PC-3 (cell line): Measurements from ENCODE around the gene SHOX. TPM values are rescaled to one million over a fixed set of nuclear protein-coding genes. Genes with fewer than 3 reads are reported as not detected.

Source experiments
- ATAC-seq: fragments of 200-7000 bp; cut with Tn5 transposase; 2 replicates; pipeline ENCODE4 v1.9.1; 2020; ENCODE audit warnings: mild to moderate bottlenecking, moderate library complexity
- BruUV-seq: library from RNA; stranded (reverse); fragments of 400-500 nt; replicated peaks from 2 replicates; lab custom pipeline; 2021; lab: Mats Ljungman, UMichigan
- CTCF ChIA-PET: fragments of 300-600 bp; sonication (Branson Sonifier 250); formaldehyde crosslinking; loops from one replicate; lab custom pipeline; 2022; ENCODE audit warnings: antibody characterized with exemption; lab: Charles Lee
- POLR2A ChIA-PET: fragments of 300-600 bp; sonication (Branson Sonifier 250); formaldehyde crosslinking; loops from one replicate; lab custom pipeline; 2022; ENCODE audit warnings: antibody characterized with exemption; ENCODE audit not compliant: unreplicated experiment; lab: Charles Lee
- DNase-seq: peaks from one replicate; pipeline ENCODE4 v3.0.0-alpha.2; 2015
- H2AFZ ChIP-seq: fragments of 300-600 bp; sonication (generic); 2 replicates; pipeline ENCODE4 v1.6.0; 2016; ENCODE audit warnings: antibody characterized with exemption, low read length
- H3F3A ChIP-seq: fragments of 300-600 bp; sonication (generic); one replicate; pipeline ENCODE4 v1.6.0; 2017; ENCODE audit warnings: antibody characterized with exemption, low read length, control low read depth, mild to moderate bottlenecking; ENCODE audit not compliant: unreplicated experiment
- H3K27ac ChIP-seq: fragments of 300-600 bp; sonication (generic); 2 replicates; pipeline ENCODE4 v1.5.1; 2016; ENCODE audit warnings: mild to moderate bottlenecking, low read length
- H3K27me3 ChIP-seq: fragments of 300-600 bp; sonication (generic); 2 replicates; pipeline ENCODE4 v1.6.1; 2016; ENCODE audit warnings: low read length, mixed read lengths
- H3K36me3 ChIP-seq: fragments of 300-600 bp; sonication (generic); 2 replicates; pipeline ENCODE4 v1.6.1; 2016; ENCODE audit warnings: low read depth, mixed run types, low read length, mixed read lengths
- H3K4me1 ChIP-seq: fragments of 300-600 bp; sonication (generic); 2 replicates; pipeline ENCODE4 v1.5.1; 2016; ENCODE audit warnings: low read length; ENCODE audit not compliant: insufficient read depth
- H3K4me2 ChIP-seq: fragments of 300-600 bp; sonication (generic); 2 replicates; pipeline ENCODE4 v1.6.0; 2016; ENCODE audit warnings: low read length
- H3K4me3 ChIP-seq: fragments of 300-600 bp; sonication (generic); 2 replicates; pipeline ENCODE4 v1.5.1; 2016; ENCODE audit warnings: mild to moderate bottlenecking, low read length, mixed read lengths
- H3K79me2 ChIP-seq: fragments of 300-600 bp; sonication (generic); 2 replicates; pipeline ENCODE4 v1.6.1; 2017; ENCODE audit warnings: low read length, mixed read lengths
- H3K9ac ChIP-seq: fragments of 300-600 bp; sonication (generic); 2 replicates; pipeline ENCODE4 v1.6.0; 2016; ENCODE audit warnings: mild to moderate bottlenecking, low read length
- H3K9me2 ChIP-seq: fragments of 300-600 bp; sonication (generic); replicated peaks from 2 replicates; pipeline ENCODE4 v1.6.1; 2016; ENCODE audit warnings: mixed run types, low read length, mixed read lengths
- H3K9me3 ChIP-seq: fragments of 300-600 bp; sonication (generic); 2 replicates; pipeline ENCODE4 v1.6.1; 2016; ENCODE audit warnings: low read length, mixed read lengths
- H4K20me1 ChIP-seq: fragments of 300-600 bp; sonication (generic); 2 replicates; pipeline ENCODE4 v1.6.1; 2016; ENCODE audit warnings: low read length, mixed read lengths
- CTCF ChIP-seq: fragments of 300-600 bp; sonication (generic); conservative IDR thresholded peaks from 2 replicates; pipeline ENCODE4 v1.5.1; 2017; ENCODE audit warnings: antibody characterized with exemption, low read depth, mild to moderate bottlenecking, low read length
- EZH2 ChIP-seq: fragments of 300-600 bp; sonication (generic); IDR thresholded peaks from one replicate; pipeline ENCODE4 v1.6.1; 2017; ENCODE audit warnings: antibody characterized with exemption, mild to moderate bottlenecking, low read length; ENCODE audit not compliant: unreplicated experiment
- EZH2phosphoT487 ChIP-seq: fragments of 300-600 bp; sonication (generic); IDR thresholded peaks from 2 replicates; pipeline ENCODE4 v1.6.1; 2018; ENCODE audit warnings: mild to moderate bottlenecking, antibody characterized with exemption, low read length, borderline replicate concordance
- intact Hi-C: fragments of 100-400 bp; cut with micrococcal nuclease; formaldehyde crosslinking; loops from 2 replicates; pipeline ENCODE4 v1.9.0; 2023
- total RNA-seq: library from RNA; depleted of rRNA; stranded (reverse); fragments of >200 nt; gene quantifications from 2 replicates; pipeline ENCODE4 v1.2.3, GENCODE V29; 2014

Gene SHOX
- total RNA-seq, 1 experiment from 2014 or later = not detected

- POLR2A ChIA-PET = no interaction called here
Measured at GRCh38 chrX:685120-686032, 54.8 kb downstream of the SHOX start.

GRCh38 chrX:689983-690382, 59.4 kb downstream of the SHOX start:
- Histone ChIP-seq H3K9me2 (no peaks in the 10 kb centered on the region), H3K36me3 (no peaks in the 10 kb centered on the region), H3F3A (no peaks in the 10 kb centered on the region), H3K4me3 (no peak overlapping the region), H3K4me1 (no peaks in the 10 kb centered on the region), H3K9me3 (no peaks in the 10 kb centered on the region), H3K27me3 (no peaks in the 10 kb centered on the region), H4K20me1 (no peaks in the 10 kb centered on the region), H3K79me2 (no peaks in the 10 kb centered on the region), H3K9ac (no peak overlapping the region), H3K4me2 (no peak overlapping the region), H3K27ac (no peak overlapping the region), H2AFZ (no peak overlapping the region)
- CTCF ChIA-PET = no interaction called here
- intact Hi-C loops = no loop called here
- no TSS peak for BruUV-seq
- ATAC-seq (no peak), DNase-seq (no peak)
- no peak for TF ChIP-seq EZH2phosphoT487
- no peak for TF ChIP-seq EZH2
- TF ChIP-seq CTCF = no peak
- POLR2A ChIA-PET = no interaction called here

More at GRCh38 chrX:685120-686032, 54.8 kb downstream of the SHOX start:
- Histone ChIP-seq H3K4me3 (no peak overlapping the region), H2AFZ (no peak overlapping the region), H3F3A (no peaks in the 10 kb centered on the region), H3K27me3 (peaks cover 7% of the 10 kb centered on the region), H3K4me1 (no peaks in the 10 kb centered on the region), H3K27ac (no peak overlapping the region), H3K4me2 (no peak overlapping the region), H3K9me3 (no peaks in the 10 kb centered on the region), H3K36me3 (no peaks in the 10 kb centered on the region), H4K20me1 (no peaks in the 10 kb centered on the region), H3K9ac (no peak overlapping the region), H3K9me2 (no peaks in the 10 kb centered on the region), H3K79me2 (no peaks in the 10 kb centered on the region)
- ATAC-seq (no peak), DNase-seq (no peak)
- TF ChIP-seq EZH2 (no peak), EZH2phosphoT487 (no peak), CTCF (no peak)
- CTCF ChIA-PET = no interaction called here
- intact Hi-C loops = no loop called here
- BruUV-seq = no TSS peak

- DNase-seq (no peak), ATAC-seq (no peak)
- Histone ChIP-seq H3K36me3 (no peaks in the 10 kb centered on the region), H3K27ac (no peak overlapping the region), H3K79me2 (no peaks in the 10 kb centered on the region), H4K20me1 (no peaks in the 10 kb centered on the region), H3K27me3 (no peaks in the 10 kb centered on the region), H3F3A (no peaks in the 10 kb centered on the region), H3K4me2 (no peak overlapping the region), H3K4me1 (no peaks in the 10 kb centered on the region), H3K9me3 (no peaks in the 10 kb centered on the region), H2AFZ (no peak overlapping the region), H3K4me3 (no peak overlapping the region), H3K9ac (no peak overlapping the region), H3K9me2 (no peaks in the 10 kb centered on the region)
- intact Hi-C loops = no loop called here
- TF ChIP-seq CTCF = no peak
- CTCF ChIA-PET = no interaction called here
- POLR2A ChIA-PET = no interaction called here
- no TSS peak for BruUV-seq
Measured at GRCh38 chrX:694800-695199, 64.2 kb downstream of the SHOX start.
